GM12801 (cell line): Measurements from ENCODE around the gene VPS35L.

Experiments used
- TF ChIP-seq, protein P1 (sequence below): IDR thresholded peaks from one replicate; pipeline ENCODE4 v1.5.1; 2011; ENCODE audit warnings: control low read depth; ENCODE audit not compliant: insufficient read length; ENCODE audit errors: extremely low read depth

VPS35L gene

DNA sequence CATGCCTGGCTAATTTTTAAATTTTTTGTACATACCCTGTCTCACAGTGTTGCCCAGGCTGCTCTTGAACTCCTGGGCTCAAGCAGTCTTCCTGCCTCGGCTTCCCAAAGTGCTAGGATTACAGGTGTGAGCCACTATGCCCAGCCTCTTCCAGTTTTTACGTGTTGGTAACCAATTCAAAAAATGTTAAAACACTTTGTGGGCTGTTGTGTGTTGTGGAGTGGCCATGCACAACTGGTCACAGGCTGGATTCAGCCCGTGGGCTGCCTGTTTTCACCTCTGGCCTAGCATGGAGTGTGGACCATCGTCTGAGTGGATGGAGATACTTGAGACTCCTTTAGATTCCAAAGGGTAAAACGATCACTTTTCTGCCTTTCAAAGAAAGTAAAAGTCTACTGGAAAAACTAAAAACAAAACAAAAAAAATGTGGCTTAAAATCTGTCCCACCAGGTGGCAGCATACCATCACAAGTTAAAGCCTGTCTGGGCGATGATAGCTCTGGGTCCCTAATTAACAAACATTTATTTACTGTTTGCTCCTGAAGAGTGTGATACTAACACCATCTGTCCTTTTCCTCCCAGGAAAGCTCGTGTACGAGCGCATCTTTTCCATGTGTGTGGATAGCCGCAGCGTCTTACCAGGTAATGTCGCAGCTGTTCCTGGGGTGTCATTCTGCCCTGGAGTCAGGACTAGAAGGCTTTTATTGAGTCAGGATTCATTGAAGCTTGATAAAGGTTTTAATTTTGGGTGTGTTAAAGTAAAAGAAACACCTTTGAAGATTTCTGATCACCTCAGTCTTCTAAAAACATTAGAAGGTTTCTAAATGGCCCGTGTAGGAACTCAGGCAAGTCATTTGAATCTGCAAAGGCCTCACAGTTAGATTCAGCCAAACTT is 45.8 kb downstream of the VPS35L start:
- TF ChIP-seq, protein P1, sequence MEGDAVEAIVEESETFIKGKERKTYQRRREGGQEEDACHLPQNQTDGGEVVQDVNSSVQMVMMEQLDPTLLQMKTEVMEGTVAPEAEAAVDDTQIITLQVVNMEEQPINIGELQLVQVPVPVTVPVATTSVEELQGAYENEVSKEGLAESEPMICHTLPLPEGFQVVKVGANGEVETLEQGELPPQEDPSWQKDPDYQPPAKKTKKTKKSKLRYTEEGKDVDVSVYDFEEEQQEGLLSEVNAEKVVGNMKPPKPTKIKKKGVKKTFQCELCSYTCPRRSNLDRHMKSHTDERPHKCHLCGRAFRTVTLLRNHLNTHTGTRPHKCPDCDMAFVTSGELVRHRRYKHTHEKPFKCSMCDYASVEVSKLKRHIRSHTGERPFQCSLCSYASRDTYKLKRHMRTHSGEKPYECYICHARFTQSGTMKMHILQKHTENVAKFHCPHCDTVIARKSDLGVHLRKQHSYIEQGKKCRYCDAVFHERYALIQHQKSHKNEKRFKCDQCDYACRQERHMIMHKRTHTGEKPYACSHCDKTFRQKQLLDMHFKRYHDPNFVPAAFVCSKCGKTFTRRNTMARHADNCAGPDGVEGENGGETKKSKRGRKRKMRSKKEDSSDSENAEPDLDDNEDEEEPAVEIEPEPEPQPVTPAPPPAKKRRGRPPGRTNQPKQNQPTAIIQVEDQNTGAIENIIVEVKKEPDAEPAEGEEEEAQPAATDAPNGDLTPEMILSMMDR = no peak

DNA sequence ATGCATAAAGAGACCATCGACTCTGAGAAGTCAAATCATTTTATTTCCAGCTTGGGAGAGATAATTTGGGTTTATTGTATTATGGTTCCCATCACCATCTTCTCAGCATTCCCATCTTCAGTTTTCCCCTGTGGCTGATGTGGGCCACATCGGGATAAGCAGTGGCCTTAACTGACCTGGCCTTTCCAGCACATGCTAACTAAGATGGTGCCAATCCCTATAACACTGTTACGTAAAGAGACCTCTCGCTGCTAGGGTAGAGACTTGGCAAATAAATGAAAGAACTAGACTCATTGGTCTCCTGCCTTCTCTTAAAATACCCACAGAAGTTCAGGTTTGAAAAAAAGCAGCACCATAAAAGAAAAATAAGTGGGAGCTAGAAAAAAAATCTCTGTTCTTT is 49.4 kb downstream of the VPS35L start:
- TF ChIP-seq, protein P1 = no peak

- TF ChIP-seq, protein P1 = no peak
Observed at GRCh38 chr16:19605701-19606100, 50.2 kb downstream of the VPS35L start.

GRCh38 chr16:19607616-19608280 is 52.2 kb downstream of the VPS35L start:
- TF ChIP-seq, protein P1 = no peak

DNA sequence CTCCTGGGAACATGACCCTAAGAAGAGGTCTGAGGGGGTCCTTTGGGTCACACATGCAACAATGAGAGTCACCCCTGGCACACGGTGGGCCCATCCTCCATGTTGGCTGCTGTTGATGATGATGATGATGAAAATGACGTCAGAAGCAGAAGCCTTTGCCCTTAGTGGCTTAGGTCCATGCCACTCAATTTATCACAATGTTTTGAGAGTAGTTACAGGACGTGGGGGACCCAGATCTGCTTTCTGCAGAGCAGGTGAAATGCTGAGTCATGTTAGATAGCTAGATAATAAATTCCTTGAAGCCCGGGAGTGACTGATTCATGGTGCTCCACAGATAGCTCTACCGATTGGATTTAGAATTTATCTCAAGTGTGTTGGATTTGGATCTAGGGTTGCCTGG is 53.9 kb downstream of the VPS35L start:
- TF ChIP-seq, protein P1 = no peak

GRCh38 chr16:19610200-19610599 is 54.7 kb downstream of the VPS35L start:
- TF ChIP-seq, protein P1 = no peak

DNA sequence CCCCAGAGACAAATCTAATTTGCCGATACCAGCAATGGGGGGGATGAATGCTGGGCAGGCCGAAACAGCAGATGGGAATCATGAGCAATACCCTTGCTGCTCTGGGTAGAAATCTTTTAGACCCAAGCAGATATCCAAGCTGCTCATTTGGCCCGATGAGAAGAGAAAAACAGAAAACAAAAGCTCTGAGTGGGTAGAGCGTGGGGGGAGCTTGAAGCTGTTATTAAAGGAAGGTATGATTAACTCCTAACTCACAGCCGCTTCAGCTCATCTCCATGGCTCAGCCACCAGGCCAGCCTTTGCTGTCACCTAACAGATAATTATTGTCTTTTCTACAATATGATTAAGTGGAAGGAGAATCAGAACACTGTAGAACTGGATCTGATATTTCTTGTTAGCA is 58.3 kb downstream of the VPS35L start:
- TF ChIP-seq, protein P1 = no peak
